GM12878 (cell line): ENCODE data around the gene TESK1.

Experiments used
- CREM ChIP-seq: IDR thresholded peaks from 2 replicates; pipeline ENCODE4 v1.6.1; 2014; ENCODE audit warnings: antibody characterized with exemption, low read depth
- DPF2 ChIP-seq: fragments of 450-650 bp; IDR thresholded peaks from 2 replicates; pipeline ENCODE4 v1.6.1; 2017; ENCODE audit warnings: mild to moderate bottlenecking
- EZH2 ChIP-seq: IDR thresholded peaks from 2 replicates; pipeline ENCODE4 v1.6.1; 2012; ENCODE audit warnings: low read depth, mild to moderate bottlenecking, control low read depth, inconsistent platforms, low read length, borderline replicate concordance; ENCODE audit not compliant: control insufficient read depth
- SREBF1 ChIP-seq: IDR thresholded peaks from 2 replicates; pipeline ENCODE4 v1.6.1; 2012; ENCODE audit warnings: mild to moderate bottlenecking, low read length
- TF ChIP-seq, protein P1 (sequence below), 3 experiments: IDR thresholded peaks in 2 of 3; conservative IDR thresholded peaks in 1 of 3; 2 replicates each; pipeline ENCODE4 v1.5.1; 2011; ENCODE audit warnings: low read depth in 3 of 3, low read length in 3 of 3, mild to moderate bottlenecking in 3 of 3, control low read depth in 2 of 3, moderate library complexity in 2 of 3, inconsistent platforms in 1 of 3, mixed read lengths in 1 of 3; ENCODE audit not compliant: control insufficient read depth in 2 of 3, insufficient read depth in 1 of 3; ENCODE audit errors: extremely low read depth in 1 of 3
- TF ChIP-seq, protein P2 (sequence below): fragments of 450-650 bp; IDR thresholded peaks from 2 replicates; pipeline ENCODE4 v1.6.1; 2014; ENCODE audit warnings: mild to moderate bottlenecking
- TF ChIP-seq, protein P3 (sequence below): IDR thresholded peaks from 2 replicates; pipeline ENCODE4 v1.6.1; 2012; ENCODE audit warnings: mild to moderate bottlenecking, low read depth, low read length

DNA sequence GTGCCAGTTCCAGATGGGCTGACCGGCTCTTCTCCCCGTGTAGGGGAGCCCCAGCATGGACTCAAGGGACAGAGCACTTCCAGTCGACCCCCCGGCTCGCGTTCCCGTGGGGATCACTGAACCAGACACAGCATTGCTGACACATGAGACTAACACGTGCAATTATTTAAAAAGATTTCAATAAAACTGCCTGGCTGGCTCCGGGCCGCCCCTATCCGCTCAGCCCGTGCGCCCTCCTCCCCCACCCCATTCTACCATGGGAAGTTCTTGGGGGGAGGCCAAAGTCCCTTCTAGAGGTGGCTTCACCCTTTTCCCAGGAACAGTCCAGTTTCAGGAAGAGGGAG is 4.7 kb downstream of the TESK1 start:
- TF ChIP-seq, protein P1, sequence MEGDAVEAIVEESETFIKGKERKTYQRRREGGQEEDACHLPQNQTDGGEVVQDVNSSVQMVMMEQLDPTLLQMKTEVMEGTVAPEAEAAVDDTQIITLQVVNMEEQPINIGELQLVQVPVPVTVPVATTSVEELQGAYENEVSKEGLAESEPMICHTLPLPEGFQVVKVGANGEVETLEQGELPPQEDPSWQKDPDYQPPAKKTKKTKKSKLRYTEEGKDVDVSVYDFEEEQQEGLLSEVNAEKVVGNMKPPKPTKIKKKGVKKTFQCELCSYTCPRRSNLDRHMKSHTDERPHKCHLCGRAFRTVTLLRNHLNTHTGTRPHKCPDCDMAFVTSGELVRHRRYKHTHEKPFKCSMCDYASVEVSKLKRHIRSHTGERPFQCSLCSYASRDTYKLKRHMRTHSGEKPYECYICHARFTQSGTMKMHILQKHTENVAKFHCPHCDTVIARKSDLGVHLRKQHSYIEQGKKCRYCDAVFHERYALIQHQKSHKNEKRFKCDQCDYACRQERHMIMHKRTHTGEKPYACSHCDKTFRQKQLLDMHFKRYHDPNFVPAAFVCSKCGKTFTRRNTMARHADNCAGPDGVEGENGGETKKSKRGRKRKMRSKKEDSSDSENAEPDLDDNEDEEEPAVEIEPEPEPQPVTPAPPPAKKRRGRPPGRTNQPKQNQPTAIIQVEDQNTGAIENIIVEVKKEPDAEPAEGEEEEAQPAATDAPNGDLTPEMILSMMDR (IDR thresholded peaks at IDR 0.05 in 2 of 3, conservative IDR thresholded peaks at IDR 0.05 in 1 of 3; ENCODE audit: control insufficient read depth in 2 of 3, extremely low read depth in 1 of 3, insufficient read depth in 1 of 3, low read depth in 3 of 3, low read length in 3 of 3) = no peak
- TF ChIP-seq EZH2 = no peak
- TF ChIP-seq CREM = no peak
- TF ChIP-seq, protein P2, sequence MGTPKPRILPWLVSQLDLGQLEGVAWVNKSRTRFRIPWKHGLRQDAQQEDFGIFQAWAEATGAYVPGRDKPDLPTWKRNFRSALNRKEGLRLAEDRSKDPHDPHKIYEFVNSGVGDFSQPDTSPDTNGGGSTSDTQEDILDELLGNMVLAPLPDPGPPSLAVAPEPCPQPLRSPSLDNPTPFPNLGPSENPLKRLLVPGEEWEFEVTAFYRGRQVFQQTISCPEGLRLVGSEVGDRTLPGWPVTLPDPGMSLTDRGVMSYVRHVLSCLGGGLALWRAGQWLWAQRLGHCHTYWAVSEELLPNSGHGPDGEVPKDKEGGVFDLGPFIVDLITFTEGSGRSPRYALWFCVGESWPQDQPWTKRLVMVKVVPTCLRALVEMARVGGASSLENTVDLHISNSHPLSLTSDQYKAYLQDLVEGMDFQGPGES = no peak
- TF ChIP-seq, protein P3, sequence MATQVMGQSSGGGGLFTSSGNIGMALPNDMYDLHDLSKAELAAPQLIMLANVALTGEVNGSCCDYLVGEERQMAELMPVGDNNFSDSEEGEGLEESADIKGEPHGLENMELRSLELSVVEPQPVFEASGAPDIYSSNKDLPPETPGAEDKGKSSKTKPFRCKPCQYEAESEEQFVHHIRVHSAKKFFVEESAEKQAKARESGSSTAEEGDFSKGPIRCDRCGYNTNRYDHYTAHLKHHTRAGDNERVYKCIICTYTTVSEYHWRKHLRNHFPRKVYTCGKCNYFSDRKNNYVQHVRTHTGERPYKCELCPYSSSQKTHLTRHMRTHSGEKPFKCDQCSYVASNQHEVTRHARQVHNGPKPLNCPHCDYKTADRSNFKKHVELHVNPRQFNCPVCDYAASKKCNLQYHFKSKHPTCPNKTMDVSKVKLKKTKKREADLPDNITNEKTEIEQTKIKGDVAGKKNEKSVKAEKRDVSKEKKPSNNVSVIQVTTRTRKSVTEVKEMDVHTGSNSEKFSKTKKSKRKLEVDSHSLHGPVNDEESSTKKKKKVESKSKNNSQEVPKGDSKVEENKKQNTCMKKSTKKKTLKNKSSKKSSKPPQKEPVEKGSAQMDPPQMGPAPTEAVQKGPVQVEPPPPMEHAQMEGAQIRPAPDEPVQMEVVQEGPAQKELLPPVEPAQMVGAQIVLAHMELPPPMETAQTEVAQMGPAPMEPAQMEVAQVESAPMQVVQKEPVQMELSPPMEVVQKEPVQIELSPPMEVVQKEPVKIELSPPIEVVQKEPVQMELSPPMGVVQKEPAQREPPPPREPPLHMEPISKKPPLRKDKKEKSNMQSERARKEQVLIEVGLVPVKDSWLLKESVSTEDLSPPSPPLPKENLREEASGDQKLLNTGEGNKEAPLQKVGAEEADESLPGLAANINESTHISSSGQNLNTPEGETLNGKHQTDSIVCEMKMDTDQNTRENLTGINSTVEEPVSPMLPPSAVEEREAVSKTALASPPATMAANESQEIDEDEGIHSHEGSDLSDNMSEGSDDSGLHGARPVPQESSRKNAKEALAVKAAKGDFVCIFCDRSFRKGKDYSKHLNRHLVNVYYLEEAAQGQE = no peak
- TF ChIP-seq SREBF1 = no peak
- TF ChIP-seq DPF2 = no peak
